Fibroblast of the aortic adventitia (primary cell): ENCODE data around the gene NRXN3. TPM values are rescaled to one million over a fixed set of nuclear protein-coding genes. Genes with fewer than 3 reads are reported as not detected.

ENCODE experiments used
- DNase-seq: peaks from one replicate; pipeline ENCODE4 v3.0.0-alpha.2; 2010; ENCODE audit warnings: low read depth
- H3K4me3 ChIP-seq: 2 replicates; pipeline ENCODE4 v1.5.1; 2011; ENCODE audit warnings: low read depth, mild to moderate bottlenecking, control low read depth, low read length, moderate library complexity
- CTCF ChIP-seq: IDR thresholded peaks from 2 replicates; pipeline ENCODE4 v1.5.1; 2011; ENCODE audit warnings: mild to moderate bottlenecking, low read length, control low read depth, inconsistent platforms; ENCODE audit not compliant: insufficient read depth
- total RNA-seq: library from RNA; depleted of rRNA; stranded (reverse); fragments of >200 nt; gene quantifications from 2 replicates; pipeline ENCODE4 v1.2.3, GENCODE V29; 2012; ENCODE audit warnings: low replicate concordance

The NRXN3 gene
- total RNA-seq, 1 donor, result 0.18 TPM

GRCh38 chr14:79528828-79529416, 1358.7 kb downstream of the NRXN3 start:
- no peak for TF ChIP-seq CTCF
- no peak for DNase-seq
- no peak overlapping the region for H3K4me3 ChIP-seq

GRCh38 chr14:79530555-79530954, 1360.4 kb downstream of the NRXN3 start:
- no peak overlapping the region for H3K4me3 ChIP-seq
- DNase-seq, result no peak
- TF ChIP-seq CTCF, result no peak

GRCh38 chr14:79534703-79535353, 1364.7 kb downstream of the NRXN3 start:
- DNase-seq, result no peak
- TF ChIP-seq CTCF, result no peak
- H3K4me3 ChIP-seq, result no peak overlapping the region

GRCh38 chr14:79540394-79540793, 1370.2 kb downstream of the NRXN3 start:
- no peak overlapping the region for H3K4me3 ChIP-seq
- no peak for DNase-seq
- no peak for TF ChIP-seq CTCF

GRCh38 chr14:79542121-79542520, 1371.9 kb downstream of the NRXN3 start:
- peak; percentile 65 for DNase-seq
- TF ChIP-seq CTCF, result no peak
- no peak overlapping the region for H3K4me3 ChIP-seq

GRCh38 chr14:79543348-79543747, 1373.2 kb downstream of the NRXN3 start:
- no peak for DNase-seq
- TF ChIP-seq CTCF, result no peak
- H3K4me3 ChIP-seq, result no peak overlapping the region
